ENCODE measurements around the gene ADD1. TPM values are rescaled to one million over a fixed set of nuclear protein-coding genes. Genes with fewer than 3 reads are reported as not detected.

Gene ADD1
- total and polyA plus RNA-seq, 2 experiments from 2014 or later: 175 to 219 TPM

DNA sequence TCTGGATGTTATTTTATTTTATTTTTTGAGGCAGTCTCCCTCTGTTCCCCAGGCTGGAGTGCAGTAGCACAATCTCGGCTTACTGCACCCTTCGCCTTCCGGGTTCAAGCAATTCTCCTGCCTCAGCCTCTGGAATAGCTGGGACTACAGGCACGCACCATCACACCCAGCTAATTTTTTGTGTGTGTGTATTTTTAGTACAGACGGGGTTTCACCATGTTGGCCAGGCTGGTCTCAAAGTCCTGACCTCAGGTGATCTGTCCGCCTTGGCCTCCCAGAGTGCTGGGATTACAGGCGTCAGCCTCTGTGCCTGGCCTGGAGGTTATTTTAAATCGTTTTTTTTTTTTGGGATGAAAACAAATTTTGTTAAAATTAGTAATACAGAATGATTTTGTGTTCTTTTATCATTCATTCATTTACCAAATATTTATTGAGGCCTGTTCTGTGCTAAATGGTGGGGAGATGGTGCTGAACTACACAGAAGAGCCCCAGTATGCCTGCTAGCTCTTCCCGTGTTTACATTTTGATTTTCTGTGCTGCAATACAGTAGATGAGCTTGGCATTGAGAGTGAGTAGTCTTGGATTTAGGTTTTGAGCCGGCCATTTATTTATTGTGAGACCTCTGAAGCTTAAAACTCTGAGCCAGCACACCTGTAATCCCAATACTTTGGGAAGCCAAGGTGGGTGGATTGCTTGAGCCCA, 22.7 kb downstream of the ADD1 start:
- Histone ChIP-seq H3K4me3 (no peak overlapping the region), H3K27me3 (replicated peaks; ENCODE audit: insufficient read depth) (no peaks in the 10 kb centered on the region), H2AFZ (no peak overlapping the region), H3K4me1 (ENCODE audit: insufficient read depth) (peaks cover 44% of the 10 kb centered on the region), H3K4me2 (ENCODE audit: unreplicated experiment) (no peak overlapping the region), H3F3A (ENCODE audit: insufficient read depth) (peaks cover 27% of the 10 kb centered on the region), H3K79me2 (ENCODE audit: insufficient read depth) (peaks cover 100% of the 10 kb centered on the region), H3K9me2 (ENCODE audit: insufficient read depth) (no peaks in the 10 kb centered on the region), H3K36me3 (ENCODE audit: low read depth) (no peaks in the 10 kb centered on the region), H3K27ac (no peak overlapping the region), H4K20me1 (ENCODE audit: insufficient read depth) (peaks cover 46% of the 10 kb centered on the region), H3K9me3 (ENCODE audit: low read depth) (no peaks in the 10 kb centered on the region), H3K9ac (no peak overlapping the region)
- 89 to 91% methylated on average over 10 of the region's 10 CpGs for WGBS, 2 experiments (ENCODE audit: low coverage in 1 of 2, low lambda C conversion rate in 2 of 2, missing lambda C conversion rate in 2 of 2)
- DNase-seq: no peak
- TF ChIP-seq EZH2 (IDR thresholded peaks at IDR 0.05; ENCODE audit: insufficient read depth, poor library complexity, severe bottlenecking): no peak
- TF ChIP-seq EZH2phosphoT487 (IDR thresholded peaks at IDR 0.05; ENCODE audit: insufficient read depth, low read depth): no peak
- in situ Hi-C loops (cut with MboI): no loop called here

DNA sequence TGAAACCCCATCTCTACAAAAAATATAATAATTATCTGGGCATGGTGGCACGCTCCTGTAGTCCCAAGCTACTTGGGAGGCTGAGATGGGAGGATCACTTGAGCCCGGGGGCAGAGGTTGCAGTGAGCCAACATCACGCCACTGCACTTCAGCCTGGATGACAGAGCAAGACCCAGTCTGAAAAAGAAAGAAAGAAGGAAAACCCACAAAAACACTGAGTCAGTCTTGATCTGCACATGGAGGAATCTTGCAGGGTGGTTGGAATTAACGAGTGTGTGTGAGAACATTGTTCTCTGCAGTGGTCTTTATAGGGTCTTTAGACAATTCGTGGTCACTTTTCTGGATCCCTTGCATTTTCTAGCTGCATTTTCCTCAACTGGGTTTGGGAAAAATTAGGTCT, 23.2 kb downstream of the ADD1 start:
- Histone ChIP-seq H3K4me2 (ENCODE audit: unreplicated experiment) (no peak overlapping the region), H4K20me1 (ENCODE audit: insufficient read depth) (peaks cover 49% of the 10 kb centered on the region), H3K4me1 (ENCODE audit: insufficient read depth) (peaks cover 42% of the 10 kb centered on the region), H3K9me3 (ENCODE audit: low read depth) (no peaks in the 10 kb centered on the region), H3K9ac (no peak overlapping the region), H3K9me2 (ENCODE audit: insufficient read depth) (no peaks in the 10 kb centered on the region), H3K36me3 (ENCODE audit: low read depth) (no peaks in the 10 kb centered on the region), H2AFZ (no peak overlapping the region), H3K79me2 (ENCODE audit: insufficient read depth) (peaks cover 100% of the 10 kb centered on the region), H3F3A (ENCODE audit: insufficient read depth) (peaks cover 22% of the 10 kb centered on the region), H3K27ac (peak overlapping the region; percentile 46; the same call in 1 of the 2 replicates), H3K27me3 (replicated peaks; ENCODE audit: insufficient read depth) (no peaks in the 10 kb centered on the region), H3K4me3 (no peak overlapping the region)
- in situ Hi-C loops (cut with MboI): no loop called here
- WGBS, 2 experiments (ENCODE audit: low coverage in 1 of 2, low lambda C conversion rate in 2 of 2, missing lambda C conversion rate in 2 of 2): 90 to 94% methylated on average over 5 of the region's 5 CpGs
- no peak for TF ChIP-seq EZH2phosphoT487 (IDR thresholded peaks at IDR 0.05; ENCODE audit: insufficient read depth, low read depth)
- no peak for TF ChIP-seq EZH2 (IDR thresholded peaks at IDR 0.05; ENCODE audit: insufficient read depth, poor library complexity, severe bottlenecking)
- peak; percentile 28 for DNase-seq

DNA sequence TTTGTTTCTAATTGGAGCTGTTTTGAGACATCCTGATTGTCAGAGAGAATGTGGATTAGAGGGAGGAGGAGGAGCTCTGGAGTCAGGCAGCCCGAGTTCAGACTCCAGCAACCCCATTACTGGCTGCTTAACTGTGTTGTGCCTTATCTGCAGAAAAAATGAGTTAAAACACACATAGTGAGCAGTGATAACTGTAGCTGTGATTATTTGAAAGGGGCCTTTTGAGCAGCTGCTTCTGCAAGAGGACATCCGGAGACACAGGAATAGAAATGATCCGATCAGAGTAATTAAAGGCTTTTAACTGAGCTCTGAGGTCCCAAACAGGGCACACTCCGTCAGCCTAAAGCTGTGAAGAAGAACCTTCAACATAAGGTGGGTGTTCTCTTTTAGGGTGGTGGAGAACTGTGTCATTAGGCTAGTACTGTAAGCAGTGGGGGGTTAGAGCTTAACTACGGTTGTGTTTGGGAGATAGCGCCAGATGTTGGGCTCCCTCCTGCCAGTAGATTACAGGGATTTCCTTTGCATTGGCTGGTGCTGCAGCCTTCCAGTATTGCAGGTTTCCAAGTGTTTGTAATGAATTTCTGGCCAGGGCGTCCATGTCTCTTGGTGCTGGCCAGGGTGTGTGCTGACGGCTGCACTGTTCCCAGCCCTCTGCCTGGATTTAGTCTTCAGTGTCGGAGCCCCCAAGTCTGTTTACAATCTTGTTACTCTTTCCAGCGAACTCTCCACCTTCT, 24.3 kb downstream of the ADD1 start:
- Histone ChIP-seq H3K4me3 (peak overlapping the region; percentile 66), H3F3A (ENCODE audit: insufficient read depth) (peaks cover 13% of the 10 kb centered on the region), H3K4me1 (ENCODE audit: insufficient read depth) (peaks cover 36% of the 10 kb centered on the region), H3K36me3 (ENCODE audit: low read depth) (no peaks in the 10 kb centered on the region), H3K9me2 (ENCODE audit: insufficient read depth) (no peaks in the 10 kb centered on the region), H3K9ac (peak overlapping the region; percentile 56), H3K4me2 (ENCODE audit: unreplicated experiment) (peak overlapping the region; percentile 79), H3K9me3 (ENCODE audit: low read depth) (no peaks in the 10 kb centered on the region), H3K79me2 (ENCODE audit: insufficient read depth) (peaks cover 100% of the 10 kb centered on the region), H3K27me3 (replicated peaks; ENCODE audit: insufficient read depth) (no peaks in the 10 kb centered on the region), H2AFZ (no peak overlapping the region), H3K27ac (peak overlapping the region; percentile 46), H4K20me1 (ENCODE audit: insufficient read depth) (peaks cover 45% of the 10 kb centered on the region)
- peak; percentile 54 for DNase-seq
- WGBS, 2 experiments (ENCODE audit: low coverage in 1 of 2, low lambda C conversion rate in 2 of 2, missing lambda C conversion rate in 2 of 2): 11 to 13% methylated on average over 10 of the region's 10 CpGs
- no peak for TF ChIP-seq EZH2 (IDR thresholded peaks at IDR 0.05; ENCODE audit: insufficient read depth, poor library complexity, severe bottlenecking)
- TF ChIP-seq EZH2phosphoT487 (IDR thresholded peaks at IDR 0.05; ENCODE audit: insufficient read depth, low read depth): no peak
- in situ Hi-C loops (cut with MboI): no loop called here

DNA sequence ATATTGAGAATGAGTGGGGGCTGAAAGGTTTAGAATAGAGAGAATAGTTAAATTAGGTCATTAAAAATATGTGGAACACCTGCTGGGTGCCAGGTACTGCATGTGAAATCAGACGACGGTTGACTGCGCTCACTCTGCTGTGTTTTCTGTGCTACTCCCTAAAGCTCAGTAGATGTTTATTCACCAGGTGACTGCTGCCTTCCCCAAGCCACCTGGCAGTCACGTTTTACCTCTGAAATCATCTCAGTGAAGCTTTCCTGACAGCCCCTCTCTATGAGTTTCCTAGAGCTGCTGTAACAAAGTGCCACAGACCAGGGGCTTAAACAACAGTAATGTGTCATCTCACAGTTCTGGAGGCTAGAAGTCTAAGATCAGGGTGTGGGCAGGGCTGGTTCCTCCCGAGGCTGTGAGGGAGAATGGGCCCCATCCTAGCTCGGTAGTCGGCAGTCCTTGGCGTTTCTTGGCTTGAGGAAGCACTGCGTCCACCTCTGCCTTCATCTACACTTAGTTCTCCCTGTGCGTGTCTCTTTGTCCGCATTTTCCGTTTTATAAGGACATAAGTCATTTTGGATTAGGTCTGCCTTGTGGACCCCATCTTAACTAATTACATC, 25.3 kb downstream of the ADD1 start:
- H3K27ac ChIP-seq: peak overlapping the region; percentile 46
- in situ Hi-C loops (cut with MboI): no loop called here
- peak overlapping the region; percentile 79 for H3K4me2 ChIP-seq (ENCODE audit: unreplicated experiment)
- H3K9me3 ChIP-seq (ENCODE audit: low read depth): no peaks in the 10 kb centered on the region
- peaks cover 100% of the 10 kb centered on the region for H3K79me2 ChIP-seq (ENCODE audit: insufficient read depth)
- peak overlapping the region; percentile 56; the same call in 1 of the 2 replicates for H3K9ac ChIP-seq
- peaks cover 31% of the 10 kb centered on the region for H3K4me1 ChIP-seq (ENCODE audit: insufficient read depth)
- no peaks in the 10 kb centered on the region for H3K9me2 ChIP-seq (ENCODE audit: insufficient read depth)
- no peaks in the 10 kb centered on the region for H3K36me3 ChIP-seq (ENCODE audit: low read depth)
- H3K4me3 ChIP-seq: peak overlapping the region; percentile 66
- no peak overlapping the region for H2AFZ ChIP-seq
- H4K20me1 ChIP-seq (ENCODE audit: insufficient read depth): peaks cover 42% of the 10 kb centered on the region
- TF ChIP-seq EZH2phosphoT487 (IDR thresholded peaks at IDR 0.05; ENCODE audit: insufficient read depth, low read depth) (no peak), EZH2 (IDR thresholded peaks at IDR 0.05; ENCODE audit: insufficient read depth, poor library complexity, severe bottlenecking) (no peak)
- 62 to 68% methylated on average over 12 of the region's 12 CpGs for WGBS, 2 experiments (ENCODE audit: low coverage in 1 of 2, low lambda C conversion rate in 2 of 2, missing lambda C conversion rate in 2 of 2)
- peak; percentile 27 for DNase-seq
- H3F3A ChIP-seq (ENCODE audit: insufficient read depth): peaks cover 5% of the 10 kb centered on the region; the same call in 1 of the 2 replicates
- H3K27me3 ChIP-seq (replicated peaks; ENCODE audit: insufficient read depth): no peaks in the 10 kb centered on the region

Data from GM23248 (cell line).